Right lobe of liver (tissue), 4 donors: ENCODE measurements around the gene SPDYE5.

Source experiments
- POLR2A ChIP-seq: fragments of 450-650 bp; IDR thresholded peaks from one replicate; pipeline ENCODE4 v1.6.1; 2017; ENCODE audit warnings: antibody characterized with exemption, mild to moderate bottlenecking
- TF ChIP-seq, protein P1 (sequence below), 4 donors: fragments of 200-600 bp in 3 of 4; fragments of 450-650 bp in 1 of 4; IDR thresholded peaks; one replicate each; pipeline versions ENCODE4 v1.5.1 to v1.8.0; 2016 to 2022; ENCODE audit warnings: antibody characterized with exemption in 4 of 4, mild to moderate bottlenecking in 2 of 4
- donor health status: DM: no; HTN: no; CAD: no.
- donor health status: DM: no; HTN: no; CAD: no.
- donor health status: DM: no; HTN: yes; CAD: no.

- TF ChIP-seq, protein P1, sequence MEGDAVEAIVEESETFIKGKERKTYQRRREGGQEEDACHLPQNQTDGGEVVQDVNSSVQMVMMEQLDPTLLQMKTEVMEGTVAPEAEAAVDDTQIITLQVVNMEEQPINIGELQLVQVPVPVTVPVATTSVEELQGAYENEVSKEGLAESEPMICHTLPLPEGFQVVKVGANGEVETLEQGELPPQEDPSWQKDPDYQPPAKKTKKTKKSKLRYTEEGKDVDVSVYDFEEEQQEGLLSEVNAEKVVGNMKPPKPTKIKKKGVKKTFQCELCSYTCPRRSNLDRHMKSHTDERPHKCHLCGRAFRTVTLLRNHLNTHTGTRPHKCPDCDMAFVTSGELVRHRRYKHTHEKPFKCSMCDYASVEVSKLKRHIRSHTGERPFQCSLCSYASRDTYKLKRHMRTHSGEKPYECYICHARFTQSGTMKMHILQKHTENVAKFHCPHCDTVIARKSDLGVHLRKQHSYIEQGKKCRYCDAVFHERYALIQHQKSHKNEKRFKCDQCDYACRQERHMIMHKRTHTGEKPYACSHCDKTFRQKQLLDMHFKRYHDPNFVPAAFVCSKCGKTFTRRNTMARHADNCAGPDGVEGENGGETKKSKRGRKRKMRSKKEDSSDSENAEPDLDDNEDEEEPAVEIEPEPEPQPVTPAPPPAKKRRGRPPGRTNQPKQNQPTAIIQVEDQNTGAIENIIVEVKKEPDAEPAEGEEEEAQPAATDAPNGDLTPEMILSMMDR (IDR thresholded peaks at IDR 0.05) = no peak
- TF ChIP-seq POLR2A = no peak
Observed at GRCh38 chr7:75534727-75535307, 42.7 kb downstream of the SPDYE5 start.
